Left cardiac atrium (tissue), 4 donors: ENCODE measurements around the gene IFITM5. TPM values are rescaled to one million over a fixed set of nuclear protein-coding genes. Genes with fewer than 3 reads are reported as not detected.

ENCODE experiments used
- ATAC-seq, 2 donors: fragments of 200-7000 bp; cut with Tn5 transposase; one replicate each; pipeline ENCODE4 v1.9.1; 2020; ENCODE audit warnings: mild to moderate bottlenecking in 2 of 2, moderate library complexity in 2 of 2
- DNase-seq: peaks from one replicate; pipeline ENCODE4 v3.0.0-alpha.2; 2020
- intact Hi-C, 2 donors: fragments of 100-400 bp; cut with DNase I; formaldehyde crosslinking; loops; one replicate each; pipeline versions ENCODE4 v1.14.1 to v1.15.1; 2022 to 2023
- total RNA-seq, 2 donors: library from RNA; stranded (reverse); fragmentation: NEBNext Ultra II Directional; extraction: Animal tissue kit (Norgen Biotek cat#: 25700); gene quantifications; one replicate each; pipeline ENCODE4 v1.2.1, GENCODE V29; 2021
- donor health status: DM: no; HTN: yes; CAD: no.
- donor health status: DM: no; HTN: yes; CAD: no; lungs with severe emphysema.
- donor health status: DM: yes; HTN: yes; CAD: no.
- donor health status: Dilated cardiomyopathy.

IFITM5 gene
- total RNA-seq, 2 donors from 2014 or later: not detected

DNA sequence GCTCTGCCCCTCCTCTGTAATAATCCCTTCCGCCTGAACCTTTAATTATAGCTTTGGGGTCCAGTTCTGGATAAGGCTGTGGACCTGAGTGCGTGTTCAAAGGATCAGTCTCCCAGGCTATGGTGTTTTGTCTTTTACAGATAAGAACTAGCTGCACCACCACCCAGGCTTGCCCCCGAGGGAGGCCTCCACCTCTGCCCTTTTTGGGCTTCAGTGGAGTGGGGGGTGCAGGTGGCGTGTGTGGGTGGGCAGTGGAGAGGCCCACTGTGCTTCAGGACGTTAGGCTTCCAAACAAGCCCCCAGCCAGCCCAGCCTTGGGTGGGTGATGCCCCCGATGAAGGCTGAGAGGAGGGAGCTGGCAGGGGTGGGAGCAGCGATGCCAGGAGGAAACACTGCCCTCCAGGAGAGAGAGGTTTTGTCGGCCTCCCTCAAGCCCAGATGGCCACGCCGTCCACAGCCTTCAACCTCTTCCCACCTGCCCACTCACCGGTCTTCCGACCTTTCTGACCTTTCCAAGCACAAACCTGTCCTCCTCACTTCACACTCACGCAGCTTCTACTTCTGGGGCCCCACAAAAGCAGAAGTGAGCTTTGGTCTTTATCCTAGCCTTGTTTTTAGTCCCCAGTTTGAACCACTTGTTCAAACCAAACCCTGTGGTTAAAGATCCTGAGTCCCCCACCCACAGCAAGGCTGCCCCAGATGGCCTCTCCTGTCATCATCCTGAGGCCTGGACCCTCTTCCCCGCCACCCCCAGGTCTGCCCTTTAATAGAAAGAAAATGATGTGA lies 42.2 kb downstream of the IFITM5 start:
- ATAC-seq: no peak
- no peak for DNase-seq
- intact Hi-C loops: loop anchor here in 1 of 2 donors (10.0 kb wide), 1 partner anchor 138 kb away; the partner anchor contains the start of gene PKP3

DNA sequence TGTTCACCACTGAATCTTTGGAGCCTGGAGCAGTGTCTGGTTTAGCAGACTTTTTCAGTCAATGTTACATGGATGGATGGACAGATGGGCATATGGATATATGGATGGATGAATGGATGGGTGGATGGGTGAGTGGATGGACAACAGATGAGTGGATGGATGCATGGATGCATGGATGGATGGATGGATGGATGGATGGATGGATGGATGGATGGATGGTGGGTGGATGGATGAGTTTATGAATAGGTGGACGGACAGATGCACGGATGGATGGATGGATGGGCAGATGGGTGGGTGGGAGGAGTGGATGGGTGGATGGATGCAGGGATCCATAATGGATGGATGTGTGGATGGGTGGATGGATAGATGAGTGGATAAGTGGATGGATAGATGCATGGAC lies 43.5 kb downstream of the IFITM5 start:
- DNase-seq (no peak), ATAC-seq (no peak)
- intact Hi-C loops: loop anchor here in 1 of 2 donors (10.0 kb wide), 1 partner anchor 139 kb away; the partner anchor contains the start of gene PKP3

DNA sequence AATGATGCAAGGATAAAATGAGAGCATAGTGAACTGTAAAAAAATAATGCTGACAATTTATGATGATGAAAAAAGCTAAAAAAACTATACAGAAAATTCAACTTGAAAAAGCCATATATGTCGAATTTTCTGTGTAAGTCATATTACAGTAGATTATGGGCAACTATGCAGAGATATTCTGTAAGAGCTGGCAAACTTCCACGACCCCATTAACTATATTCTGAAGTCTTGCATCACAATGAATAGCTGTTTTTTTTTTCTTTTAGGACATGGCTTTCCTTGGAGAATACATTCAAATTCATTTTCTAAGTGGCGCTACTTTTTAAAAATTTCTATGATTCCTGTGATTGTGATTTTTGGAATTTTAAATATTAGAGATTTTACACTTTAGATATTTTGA lies 44.1 kb downstream of the IFITM5 start:
- intact Hi-C loops: loop anchor here in 1 of 2 donors (10.0 kb wide), 1 partner anchor 140 kb away; the partner anchor contains the start of gene PKP3
- DNase-seq (no peak), ATAC-seq (no peak)

DNA sequence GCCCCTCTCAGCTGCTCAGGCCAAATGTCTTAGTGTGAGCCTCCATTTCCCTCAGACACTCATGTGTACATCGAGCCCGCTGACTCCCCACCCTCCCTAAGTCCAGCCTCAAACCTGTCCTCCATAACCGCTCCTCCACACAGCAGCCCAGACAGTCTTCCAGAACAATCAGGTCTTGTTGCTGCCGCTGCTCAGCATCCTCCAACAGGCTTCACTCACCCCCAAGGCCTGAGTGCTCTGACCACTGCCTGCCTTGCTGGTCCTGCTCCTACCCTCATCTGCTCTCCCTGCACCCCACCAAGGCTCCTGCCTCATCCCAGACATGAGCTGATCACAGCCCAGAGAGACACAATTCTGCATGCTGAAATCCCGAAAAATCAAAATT lies 45.4 kb downstream of the IFITM5 start:
- ATAC-seq (no peak), DNase-seq (no peak)
- intact Hi-C loops: loop anchor here in 1 of 2 donors (5.0 to 10.0 kb wide), 2 partner anchors 103 to 141 kb away; partner anchors contain the start of gene PKP3

DNA sequence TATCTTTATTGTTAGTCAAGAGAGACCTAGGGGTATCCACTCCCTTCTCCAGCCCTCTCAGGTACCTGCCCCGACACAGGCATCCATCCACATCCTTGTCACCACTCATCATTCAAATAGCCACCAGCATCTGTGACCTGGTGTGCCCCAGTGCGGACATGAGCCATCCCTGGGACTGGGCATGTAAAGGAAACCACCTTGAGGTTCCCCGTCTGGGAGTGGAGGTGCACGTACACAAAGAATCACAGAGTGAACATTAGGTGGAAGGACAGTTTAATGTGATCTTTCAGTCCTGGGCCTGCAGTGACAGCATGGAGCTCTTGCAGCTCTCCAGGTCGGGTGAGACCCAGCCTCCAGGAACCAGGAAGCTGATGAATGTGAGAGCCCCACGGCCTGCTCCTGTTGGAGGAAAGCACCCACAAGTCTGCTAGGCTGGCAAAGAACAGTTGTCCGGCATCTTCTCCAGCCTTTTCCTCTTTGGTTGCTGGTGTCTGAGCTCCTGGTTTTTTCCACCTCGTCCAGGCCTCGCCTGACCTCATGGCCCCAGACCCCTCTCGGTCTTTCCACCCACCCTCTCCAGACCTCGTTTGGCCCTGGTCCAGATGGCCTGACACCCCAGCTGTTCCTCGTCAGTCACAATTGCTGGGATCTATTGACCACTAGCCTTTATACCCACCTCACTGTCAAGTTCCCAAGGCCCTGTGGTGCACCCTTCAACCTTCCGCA lies 46.0 kb downstream of the IFITM5 start:
- intact Hi-C loops: loop anchor here in 1 of 2 donors (5.0 to 10.0 kb wide), 2 partner anchors 104 to 141 kb away; partner anchors contain the start of gene PKP3
- DNase-seq: no peak
- ATAC-seq: no peak

DNA sequence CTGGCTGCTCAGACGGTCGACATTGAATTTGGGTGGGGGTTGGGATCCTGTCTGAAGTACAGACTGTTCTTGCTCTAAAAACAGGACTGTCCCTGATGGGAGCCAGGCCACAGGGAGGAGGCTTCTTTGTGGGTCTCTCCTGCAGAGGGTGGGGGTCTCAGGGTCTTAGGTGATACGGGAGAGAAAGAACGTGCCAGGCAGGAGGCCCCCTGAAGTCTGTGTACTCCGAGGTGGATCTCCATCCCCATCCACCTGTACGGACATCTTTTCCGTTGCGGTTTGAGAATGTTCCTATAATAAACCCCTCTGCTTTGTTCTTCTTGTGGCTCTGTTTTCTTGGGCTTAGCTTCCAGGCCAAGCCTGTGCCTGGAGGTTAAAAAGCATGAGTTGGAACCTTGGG lies 46.7 kb downstream of the IFITM5 start:
- ATAC-seq (no peak), DNase-seq (no peak)
- intact Hi-C loops: loop anchor here in 1 of 2 donors (5.0 to 10.0 kb wide), 2 partner anchors 105 to 142 kb away; partner anchors contain the start of gene PKP3

DNA sequence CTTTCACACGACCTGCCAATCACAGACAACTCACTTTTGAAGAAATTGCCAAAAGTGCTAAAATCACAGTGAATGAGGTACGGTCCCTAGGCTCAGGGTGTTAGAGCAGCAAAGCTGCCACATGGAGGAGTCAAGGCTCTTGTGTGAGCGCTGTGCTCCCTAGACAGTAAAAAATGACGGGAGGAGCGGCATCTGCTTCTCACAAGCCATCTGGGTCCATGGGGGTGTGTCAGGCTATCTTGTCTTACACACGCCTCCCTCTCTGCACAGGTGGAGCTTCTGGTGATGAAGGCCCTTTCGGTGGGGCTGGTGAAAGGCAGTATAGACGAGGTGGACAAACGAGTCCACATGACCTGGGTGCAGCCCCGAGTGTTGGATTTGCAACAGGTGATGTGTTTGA lies 47.8 kb downstream of the IFITM5 start:
- DNase-seq: no peak
- intact Hi-C loops: loop anchor here in 1 of 2 donors (5.0 to 10.0 kb wide), 2 partner anchors 106 to 143 kb away; partner anchors contain the start of gene PKP3
- ATAC-seq: no peak

DNA sequence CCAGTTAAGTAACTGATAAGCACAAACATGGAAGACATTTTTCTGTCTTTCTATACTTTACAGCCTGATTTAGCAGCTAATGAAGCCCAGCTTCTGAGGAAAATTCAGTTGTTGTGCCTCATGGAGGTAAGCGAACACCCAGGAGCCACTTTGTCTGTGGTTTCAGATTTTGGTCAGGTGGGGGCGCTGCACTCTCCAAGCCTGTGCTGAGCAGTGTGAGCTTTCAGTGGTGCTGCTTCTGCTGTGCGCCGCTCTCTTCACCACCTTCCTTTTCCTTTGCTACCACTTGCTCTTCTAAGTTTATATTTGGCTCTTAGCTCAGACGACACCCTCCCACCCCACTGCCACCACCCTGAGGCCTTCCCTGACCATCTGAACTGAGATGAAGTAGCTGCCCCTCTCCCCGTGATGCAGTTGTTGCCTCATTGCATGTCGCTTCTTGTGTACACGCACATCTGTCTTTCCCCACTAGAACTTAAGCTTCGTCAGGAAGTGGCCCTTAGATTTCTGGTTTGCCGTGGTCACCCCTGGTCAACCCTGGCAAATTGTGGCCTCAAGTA lies 48.5 kb downstream of the IFITM5 start:
- peak; percentile 54 for DNase-seq
- intact Hi-C loops: loop anchor here in 1 of 2 donors (5.0 to 10.0 kb wide), 2 partner anchors 106 to 144 kb away; partner anchors contain the start of gene PKP3
- peak; percentile 67 to 68 for ATAC-seq

DNA sequence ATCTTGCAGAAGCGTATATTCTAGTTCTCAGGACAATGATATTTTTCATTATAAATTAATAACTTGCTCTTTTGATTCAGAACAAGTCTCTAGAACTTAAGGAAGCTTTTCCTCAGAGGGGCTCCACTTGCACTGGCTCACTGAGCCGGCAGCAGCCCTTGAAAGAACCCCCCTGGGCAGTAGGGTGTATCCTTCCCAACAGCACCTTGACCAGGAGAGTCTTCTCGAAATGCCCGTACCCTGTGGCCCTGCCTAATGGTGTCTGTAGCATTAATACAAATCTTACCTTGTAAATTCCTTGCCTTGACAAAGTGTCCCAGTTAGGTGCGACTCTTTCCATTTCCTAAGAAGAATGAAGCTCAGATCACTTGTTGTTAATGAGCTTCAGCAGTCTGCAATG lies 49.1 kb downstream of the IFITM5 start:
- intact Hi-C loops: loop anchor here in 1 of 2 donors (5.0 to 10.0 kb wide), 2 partner anchors 107 to 145 kb away; partner anchors contain the start of gene PKP3
- no peak for DNase-seq
- ATAC-seq: no peak

DNA sequence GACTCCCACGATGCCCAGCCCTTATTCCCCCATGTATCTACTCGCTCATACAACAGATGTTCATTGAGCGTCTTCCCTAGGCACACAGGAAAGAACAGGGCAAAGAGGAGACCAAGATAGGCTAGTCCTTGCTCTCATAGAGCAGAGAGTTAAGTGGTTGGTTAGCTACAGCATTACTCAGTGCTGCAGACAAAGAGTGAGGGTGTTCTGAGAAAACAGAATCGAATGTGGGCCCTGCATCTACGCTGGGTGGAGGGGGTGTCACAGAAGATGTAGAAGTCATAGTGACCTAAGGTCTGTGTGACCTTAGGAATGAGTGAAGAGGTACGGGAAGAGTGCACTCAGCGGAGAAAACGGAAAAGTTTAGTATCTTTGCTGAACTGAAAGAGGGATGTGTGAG lies 50.3 kb downstream of the IFITM5 start:
- DNase-seq (no peak), ATAC-seq (no peak)
- intact Hi-C loops: no loop called here

Other genes starting within 250 kb of the IFITM5 start
- not detected for gene SCGB1C1, start 106.4 kb downstream of the IFITM5 start, total RNA-seq
- gene BET1L, start 92.1 kb downstream of the IFITM5 start, total RNA-seq: 10 to 100 TPM; 27.6 to 44.5 TPM
- gene RIC8A, start 91.8 kb downstream of the IFITM5 start, total RNA-seq: 10 to 100 TPM; 54.1 to 67.4 TPM
- 10 to 100 TPM; 21.1 to 21.6 TPM for gene SIRT3, start 63.2 kb downstream of the IFITM5 start, total RNA-seq
- gene PSMD13, start 62.5 kb downstream of the IFITM5 start, total RNA-seq: 10 to 100 TPM; 75.5 to 87.3 TPM
- under 1 TPM; 0.16 to 0.62 TPM for gene NLRP6, start 21.1 kb downstream of the IFITM5 start, total RNA-seq
- gene PGGHG, start 10.4 kb downstream of the IFITM5 start, total RNA-seq: 10 to 100 TPM; 10.8 to 15.8 TPM
- gene IFITM2, start 8.3 kb upstream of the IFITM5 start, total RNA-seq: 100 to 1,000 TPM; 420 to 494 TPM
- 100 to 1,000 TPM; 151 to 215 TPM for gene IFITM1, start 14.5 kb upstream of the IFITM5 start, total RNA-seq
- 100 to 1,000 TPM; 669 to 779 TPM for gene IFITM3, start 21.3 kb upstream of the IFITM5 start, total RNA-seq
- gene B4GALNT4, start 70.0 kb upstream of the IFITM5 start, total RNA-seq: 1 to 10 TPM; 2.1 to 2.4 TPM
- under 1 TPM; 0.52 to 0.68 TPM for gene PKP3, start 94.7 kb upstream of the IFITM5 start, total RNA-seq
- 10 to 100 TPM; 35.4 to 36.7 TPM for gene SIGIRR, start 115.5 kb upstream of the IFITM5 start, total RNA-seq
- gene ANO9, start 142.5 kb upstream of the IFITM5 start, total RNA-seq: 1 to 10 TPM in 1 of 2 donors, under 1 TPM in 1; 0.55 to 1.6 TPM
- gene PTDSS2, start 150.8 kb upstream of the IFITM5 start, total RNA-seq: 10 to 100 TPM; 21.5 to 26.5 TPM
- 100 to 1,000 TPM; 153 to 159 TPM for gene RNH1, start 207.7 kb upstream of the IFITM5 start, total RNA-seq
- gene HRAS, start 236.1 kb upstream of the IFITM5 start, total RNA-seq: 10 to 100 TPM; 47.9 to 56.5 TPM
- under 1 TPM; 0.47 to 0.68 TPM for gene LRRC56, start 238.0 kb upstream of the IFITM5 start, total RNA-seq